Measurements from ENCODE around the gene FANCI.

FANCI gene

DNA sequence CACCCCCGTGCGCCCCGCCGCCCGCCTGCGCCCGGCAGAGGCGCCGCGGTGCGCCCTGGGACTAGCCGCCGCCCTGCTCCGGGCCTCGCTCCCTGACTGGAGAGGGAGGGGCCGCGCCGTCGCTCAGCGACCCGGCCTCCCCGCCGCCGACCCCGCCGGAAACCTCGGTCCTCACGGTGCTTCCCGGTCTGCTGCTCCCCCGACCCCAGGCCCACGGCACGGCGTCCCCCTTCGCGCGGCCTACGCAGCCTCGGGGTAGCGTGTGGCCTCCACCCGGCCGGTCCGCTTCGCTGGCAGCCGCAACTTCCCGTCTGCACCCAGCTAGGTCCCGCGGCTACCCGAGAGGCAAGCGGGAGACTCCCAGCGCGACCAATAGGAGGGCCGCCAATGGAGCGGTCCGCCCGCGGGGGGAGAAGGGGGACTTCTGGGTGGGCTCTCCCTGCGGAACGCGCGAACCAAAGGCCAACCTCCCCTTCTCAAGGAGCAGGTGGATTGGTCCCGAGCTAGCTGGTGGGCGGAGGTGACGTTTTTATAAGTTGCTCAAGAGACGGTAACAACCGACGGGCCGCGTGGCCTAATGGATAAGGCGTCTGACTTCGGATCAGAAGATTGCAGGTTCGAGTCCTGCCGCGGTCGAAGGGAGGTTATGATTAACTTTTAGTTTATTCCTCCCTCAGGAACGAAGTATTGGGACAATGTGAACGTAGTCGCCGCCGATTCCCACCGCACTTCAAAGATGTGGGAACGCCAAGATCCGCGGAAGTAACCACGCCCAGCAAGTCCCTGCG, 90.9 kb downstream of the FANCI start, which contains the start of gene POLG:
TSS of gene POLG (minus strand) at position 315 of the 788 bp plus-strand sequence. CDS start 1,070 bp downstream, outside the sequence.
- peak; percentile 96 for DNase-seq

GRCh38 chr15:89335298-89336041, 91.7 kb downstream of the FANCI start:
- DNase-seq = peak in 1 of 2 experiments; percentile 59

- DNase-seq = no peak
These were observed 94.3 kb downstream of the FANCI start for GRCh38 chr15:89338036-89338435.

DNA sequence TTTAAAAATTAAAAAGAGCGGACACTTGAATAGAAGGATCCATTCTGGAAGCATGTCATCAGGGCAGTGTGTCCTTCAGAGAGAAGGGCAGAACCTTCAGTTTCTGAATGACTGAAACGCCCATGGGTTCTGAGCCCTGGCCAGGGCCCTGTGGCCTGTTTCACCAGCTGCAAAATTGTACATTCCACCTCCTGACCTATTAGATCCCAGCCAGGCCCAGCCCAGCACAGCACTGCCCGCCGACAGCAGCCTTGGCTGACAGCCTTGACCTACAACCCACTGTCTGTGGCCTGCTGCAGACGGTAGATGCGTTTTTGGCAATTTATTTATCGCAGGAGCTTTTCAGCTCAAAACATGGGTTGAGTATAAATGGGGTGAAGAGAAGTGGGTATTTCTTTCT, 96.8 kb downstream of the FANCI start:
- no peak for DNase-seq

- no peak for DNase-seq
These were observed 97.7 kb downstream of the FANCI start for GRCh38 chr15:89341316-89342005.

GRCh38 chr15:89342840-89343239, 99.1 kb downstream of the FANCI start:
- DNase-seq = no peak

GRCh38 chr15:89345248-89345647, 101.5 kb downstream of the FANCI start:
- no peak for DNase-seq

DNA sequence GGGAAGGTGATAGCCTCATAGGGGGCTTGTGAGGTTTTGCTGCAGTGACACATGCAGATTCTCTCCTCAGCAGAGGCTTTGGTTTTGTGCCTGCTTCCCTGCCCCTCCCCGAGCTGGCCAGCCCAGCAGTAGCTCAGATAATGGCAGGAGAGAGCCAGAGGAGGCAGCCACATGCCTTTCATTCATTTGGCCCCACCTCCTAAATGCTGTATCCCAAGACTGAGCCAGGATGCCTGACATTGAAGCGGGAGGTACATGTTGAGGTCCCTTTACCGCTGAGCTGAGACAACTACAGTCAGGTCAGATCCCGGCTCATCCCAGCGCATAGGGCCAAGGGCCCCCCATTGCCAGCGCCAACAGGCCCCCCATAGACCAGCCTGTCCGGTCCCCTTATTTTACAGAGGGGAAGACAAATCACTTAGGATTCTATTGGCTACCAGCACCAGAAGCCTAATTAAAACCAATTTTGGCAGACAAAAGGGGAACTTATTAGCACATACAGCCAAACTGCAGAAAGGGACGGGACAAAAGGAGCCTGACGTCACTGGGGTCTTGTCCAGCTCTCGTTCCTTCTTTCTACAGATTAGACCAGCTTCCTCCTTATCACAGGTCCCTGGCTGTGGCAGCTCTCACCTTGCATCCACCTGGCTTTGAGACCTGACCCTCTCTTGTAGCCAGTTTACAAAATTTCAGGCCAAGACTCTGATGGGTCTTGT, 102.9 kb downstream of the FANCI start:
- no peak for DNase-seq

DNA sequence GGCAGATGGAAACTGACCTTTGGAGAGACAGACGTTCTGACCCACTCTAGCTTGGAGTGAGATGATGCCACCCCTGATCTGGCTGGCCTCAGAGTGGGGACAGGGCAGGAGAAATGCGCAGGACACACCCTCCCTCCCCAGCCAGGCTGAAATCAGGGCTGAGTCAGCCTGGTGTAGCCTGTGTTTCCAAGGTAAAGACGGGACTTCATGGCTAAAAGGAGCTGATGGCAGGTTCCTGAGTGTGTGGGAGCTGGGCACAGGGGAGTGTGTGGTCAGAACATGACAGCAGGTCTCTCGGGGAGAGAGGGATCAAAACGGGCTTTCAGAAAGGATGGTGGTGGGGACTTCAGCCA, 105.4 kb downstream of the FANCI start:
- no peak for DNase-seq

GRCh38 chr15:89352476-89352875, 108.7 kb downstream of the FANCI start:
- DNase-seq = no peak

GRCh38 chr15:89353991-89354390, 110.2 kb downstream of the FANCI start:
- no peak for DNase-seq

DNA sequence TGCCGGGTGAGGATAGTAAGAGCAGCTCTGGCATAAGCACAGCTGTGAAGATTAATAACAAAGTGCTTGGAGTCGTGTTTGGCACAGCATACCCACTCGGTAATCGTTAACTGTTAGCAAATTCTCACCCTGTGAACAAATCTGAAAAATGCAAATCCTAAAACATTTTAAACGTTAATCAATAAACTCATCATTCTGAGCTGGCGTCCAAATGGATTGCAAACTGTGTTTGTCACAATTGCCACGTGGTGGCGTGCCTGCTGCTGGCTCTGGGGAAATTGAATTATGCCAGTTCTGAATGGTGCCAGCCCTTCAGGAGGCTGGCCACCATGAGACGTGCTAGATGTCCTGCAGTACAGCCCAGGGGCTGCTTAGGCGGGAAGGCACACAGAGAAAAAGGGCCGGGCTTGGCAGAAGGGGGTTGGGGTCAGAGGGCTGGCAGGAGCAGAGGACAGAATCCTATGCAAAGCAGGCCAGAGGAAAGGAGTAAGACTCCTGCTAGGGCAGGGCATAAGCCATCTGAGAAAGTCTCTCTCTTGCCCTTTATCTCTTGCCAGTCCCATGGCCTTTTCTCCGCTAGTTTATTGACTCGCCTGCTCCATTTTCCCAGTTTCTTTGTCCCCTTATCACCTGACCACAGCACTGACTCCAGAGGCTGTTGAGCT, 113.0 kb downstream of the FANCI start:
- peak; percentile 12 to 52 for DNase-seq

- DNase-seq = peak in 1 of 2 experiments; percentile 34
These were observed 114.6 kb downstream of the FANCI start for GRCh38 chr15:89358435-89358754.

DNA sequence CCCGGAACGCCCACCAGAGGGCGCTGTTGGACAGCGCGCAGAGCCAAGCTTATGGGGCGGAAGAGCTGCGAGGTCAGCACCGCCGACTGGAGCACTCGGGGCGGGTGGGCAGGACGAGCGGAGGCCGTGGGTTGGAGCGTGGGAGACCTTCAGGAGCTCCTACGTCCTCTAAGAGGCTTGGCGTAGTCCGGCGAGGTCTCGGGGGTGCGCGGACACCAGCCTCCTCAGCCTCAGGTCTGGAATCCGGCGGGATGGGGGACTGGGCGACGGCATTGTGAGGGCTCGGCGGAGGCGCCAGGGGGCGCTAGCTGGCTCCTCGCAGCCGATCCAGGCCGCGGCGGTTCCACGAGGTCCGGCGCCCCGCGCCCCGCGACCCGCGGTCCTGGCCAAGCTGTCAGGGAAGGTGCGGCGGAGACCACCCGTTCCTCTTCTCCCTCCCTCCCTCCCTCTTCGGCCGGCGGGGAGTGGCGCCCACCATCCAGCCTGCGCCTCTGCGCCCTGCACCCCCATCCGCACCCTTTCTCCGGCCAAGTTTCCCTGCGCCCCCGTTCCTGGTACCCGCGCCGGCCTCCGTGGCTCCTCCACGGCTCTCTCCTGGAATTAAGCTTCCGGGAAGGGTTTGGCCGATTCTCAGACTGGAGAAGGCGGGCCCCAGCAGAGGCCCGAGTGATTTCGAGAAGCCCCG, 115.1 kb downstream of the FANCI start:
- peak; percentile 76 to 83 for DNase-seq

GRCh38 chr15:89359471-89360293, 115.9 kb downstream of the FANCI start:
- no peak for DNase-seq

- no peak for DNase-seq
These were observed 116.7 kb downstream of the FANCI start for GRCh38 chr15:89360294-89360971.

DNA sequence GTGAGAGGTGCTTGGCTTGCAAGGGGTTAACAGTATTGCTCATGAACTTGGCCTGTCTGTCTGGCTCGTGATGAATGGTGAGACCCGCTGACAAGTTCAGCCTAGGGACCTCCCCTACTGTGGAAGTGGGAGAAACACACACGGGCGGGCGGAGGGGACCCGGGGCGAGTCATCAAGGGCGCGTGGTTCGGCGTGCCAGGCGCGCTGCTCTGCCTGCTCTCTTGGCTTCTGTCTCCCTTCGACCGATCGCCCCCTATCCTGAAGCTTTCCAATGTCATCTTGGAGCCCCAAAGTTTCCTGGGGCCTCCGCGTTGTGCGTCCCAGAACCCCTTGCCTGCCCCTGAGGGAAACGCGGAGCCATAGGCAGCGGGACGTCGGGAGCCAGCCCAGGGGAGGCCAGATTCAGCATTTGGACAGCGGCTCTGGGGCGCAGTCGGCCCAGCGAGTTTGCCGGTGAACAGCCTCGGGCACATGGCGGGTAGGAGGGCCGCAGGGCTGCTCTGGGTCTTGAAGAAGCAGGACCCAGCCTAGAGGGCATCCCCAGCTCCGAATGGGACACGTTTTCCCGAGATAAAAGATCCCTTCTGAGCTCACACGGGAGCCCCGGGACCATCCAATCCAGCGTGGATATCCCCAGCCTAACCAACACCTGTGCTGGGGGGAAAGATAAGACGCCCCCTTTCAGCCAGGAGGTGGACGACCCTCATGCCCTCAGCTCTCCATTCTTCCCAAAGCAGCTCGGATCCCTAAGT, 117.8 kb downstream of the FANCI start:
- peak; percentile 56 to 75 for DNase-seq

GRCh38 chr15:89362203-89363101, 118.7 kb downstream of the FANCI start:
- no peak for DNase-seq

All from Kasumi-1 (cell line).